Ectodermal cell (in vitro differentiated cells): ENCODE results near the gene TSFM.

Experiments
- H3K27ac ChIP-seq: 2 replicates; pipeline ENCODE4 v1.7.0; 2013; ENCODE audit warnings: mild to moderate bottlenecking, low read depth, low read length; ENCODE audit not compliant: insufficient read depth, poor library complexity, severe bottlenecking
- H3K27me3 ChIP-seq: 2 replicates; pipeline ENCODE4 v1.7.0; 2013; ENCODE audit warnings: mild to moderate bottlenecking, low read length; ENCODE audit not compliant: insufficient read depth, control insufficient read depth, poor library complexity, severe bottlenecking
- H3K36me3 ChIP-seq: one replicate; pipeline ENCODE4 v1.7.0; 2013; ENCODE audit warnings: low read length; ENCODE audit not compliant: control insufficient read depth, insufficient read depth
- H3K4me1 ChIP-seq: one replicate; pipeline ENCODE4 v1.7.0; 2013; ENCODE audit warnings: low read length; ENCODE audit not compliant: control insufficient read depth, insufficient read depth
- H3K4me3 ChIP-seq: 2 replicates; pipeline ENCODE4 v1.7.0; 2013; ENCODE audit warnings: low read depth, low read length, control low read depth; ENCODE audit not compliant: insufficient read depth
- H3K9me3 ChIP-seq: 2 replicates; pipeline ENCODE4 v1.7.0; 2013; ENCODE audit warnings: mild to moderate bottlenecking, low read length, moderate library complexity; ENCODE audit not compliant: control insufficient read depth
- WGBS, 2 experiments: methylation state at CpG; one replicate each; pipeline ENCODE4 v1.1.7; 2013; ENCODE audit warnings: missing lambda C conversion rate in 2 of 2; 5-methylcytosine and 5-hydroxymethylcytosine counted together

Gene TSFM

GRCh38 chr12:57842342-57843294, 60.0 kb downstream of the TSFM start:
- H3K27ac ChIP-seq, result peak overlapping the region; percentile 38
- H3K9me3 ChIP-seq, result no peaks in the 10 kb centered on the region
- H3K4me3 ChIP-seq, result peak overlapping the region; percentile 5
- H3K27me3 ChIP-seq, result no peaks in the 10 kb centered on the region
- 36 to 40% methylated on average over 14 of the region's 14 CpGs for WGBS, 2 experiments
- H3K36me3 ChIP-seq, result no peaks in the 10 kb centered on the region
- H3K4me1 ChIP-seq, result peaks cover 52% of the 10 kb centered on the region

GRCh38 chr12:57844709-57845477, 62.3 kb downstream of the TSFM start:
- H3K27ac ChIP-seq, result peak overlapping the region; percentile 82
- peak overlapping the region; percentile 94 for H3K4me3 ChIP-seq
- no peaks in the 10 kb centered on the region for H3K9me3 ChIP-seq
- peaks cover 39% of the 10 kb centered on the region for H3K4me1 ChIP-seq
- WGBS, 2 experiments, result 0% methylated on average over 42 of the region's 42 CpGs
- H3K27me3 ChIP-seq, result no peaks in the 10 kb centered on the region
- H3K36me3 ChIP-seq, result no peaks in the 10 kb centered on the region

GRCh38 chr12:57845478-57846284, 63.1 kb downstream of the TSFM start:
- Histone ChIP-seq H3K4me3 (peak overlapping the region; percentile 94), H3K27me3 (no peaks in the 10 kb centered on the region), H3K9me3 (no peaks in the 10 kb centered on the region), H3K27ac (peak overlapping the region; percentile 100), H3K36me3 (no peaks in the 10 kb centered on the region), H3K4me1 (peaks cover 34% of the 10 kb centered on the region)
- 0% methylated on average over 81 of the region's 81 CpGs for WGBS, 2 experiments

- H3K27ac ChIP-seq, result peak overlapping the region; percentile 100
- WGBS, 2 experiments, result 0% methylated on average over 26 of the region's 26 CpGs
Observed at GRCh38 chr12:57846285-57846576, 63.6 kb downstream of the TSFM start.

GRCh38 chr12:57846577-57847319, 64.2 kb downstream of the TSFM start, which contains the start of gene CTDSP2:
Gene CTDSP2, minus strand, starts transcription at chr12:57846729. Its CDS starts 294 bp downstream, at chr12:57846435.
- peaks cover 38% of the 10 kb centered on the region for H3K4me1 ChIP-seq
- no peaks in the 10 kb centered on the region for H3K27me3 ChIP-seq
- H3K36me3 ChIP-seq, result no peaks in the 10 kb centered on the region
- 0% methylated on average over 58 of the region's 58 CpGs for WGBS, 2 experiments
- H3K9me3 ChIP-seq, result no peaks in the 10 kb centered on the region
- H3K4me3 ChIP-seq, result peak within 1 kb of the TSS; percentile 94
- H3K27ac ChIP-seq, result peak within 1 kb of the TSS; percentile 100

More at GRCh38 chr12:57846285-57846576, 63.6 kb downstream of the TSFM start:
- Histone ChIP-seq H3K4me3 (peak overlapping the region; percentile 94), H3K36me3 (no peaks in the 10 kb centered on the region), H3K9me3 (no peaks in the 10 kb centered on the region), H3K4me1 (peaks cover 35% of the 10 kb centered on the region), H3K27me3 (no peaks in the 10 kb centered on the region)
